Stomach (tissue), 4 donors: ENCODE results near the gene NDUFAF5.

Experiments used
- CTCF ChIP-seq, 7 experiments: fragments of 450-650 bp in 4 of 7; fragments of 200-600 bp in 3 of 7; sonication (generic) in 3 of 7; IDR thresholded peaks; one replicate each; pipeline ENCODE4 v1.5.1; 2016 to 2019; ENCODE audit warnings: antibody characterized with exemption in 7 of 7, control low read depth in 2 of 7, mild to moderate bottlenecking in 1 of 7
- EP300 ChIP-seq: sonication (generic); formaldehyde crosslinking; IDR thresholded peaks from one replicate; pipeline ENCODE4 v1.6.1; 2017; ENCODE audit warnings: antibody characterized with exemption
- POLR2A ChIP-seq, 4 donors: fragments of 450-650 bp; IDR thresholded peaks; one replicate each; pipeline ENCODE4 v1.6.1; 2016; ENCODE audit warnings: antibody characterized with exemption in 4 of 4, control low read depth in 2 of 4, mild to moderate bottlenecking in 1 of 4, moderate library complexity in 1 of 4

GRCh38 chr20:13758884-13759283 lies 25.9 kb upstream of the NDUFAF5 start:
- TF ChIP-seq CTCF (IDR thresholded peaks at IDR 0.05) (no peak), POLR2A (IDR thresholded peaks at IDR 0.05) (no peak), EP300 (no peak)
